K562 (cell line): ENCODE data around the gene DRAXIN. TPM values are rescaled to one million over a fixed set of nuclear protein-coding genes. Genes with fewer than 3 reads are reported as not detected.
A peak's percentile ranks its signal among the peaks of the same experiment; 100 is the strongest.

Experiments used
- ATAC-seq: fragments of 200-7000 bp; cut with Tn5 transposase; 3 replicates; pipeline ENCODE4 v1.9.1; 2020; ENCODE audit warnings: moderate library complexity
- BruUV-seq: library from RNA; stranded (reverse); fragments of 400-500 nt; replicated peaks from 2 replicates; lab custom pipeline; 2021; lab: Mats Ljungman, UMichigan
- CTCF ChIA-PET: fragments of 300-600 bp; formaldehyde crosslinking; extraction: SDS; loops from one replicate; lab custom pipeline; 2021; ENCODE audit warnings: low intra/inter-chr PET ratio; lab: Yijun Ruan, JAX
- POLR2A ChIA-PET: fragments of 300-600, 350-650 bp; sonication (Branson Sonifier 250); formaldehyde crosslinking; extraction: SDS; loops from one replicate; lab custom pipeline; 2021; ENCODE audit warnings: antibody characterized with exemption, inconsistent platforms; lab: Yijun Ruan, JAX
- DNase-seq, 4 experiments: peaks; one replicate each; pipeline versions ENCODE4 v3.0.0 to v3.0.0-alpha.2; 2011 to 2018; ENCODE audit warnings: low spot score in 3 of 4, mixed read lengths in 3 of 4; ENCODE audit errors: extremely low read depth in 1 of 4
- FAIRE-seq: peaks from 2 replicates; lab custom pipeline; 2011; peaks lifted over from hg19 to GRCh38; lab: Jason Lieb, UNC
- H2AFZ ChIP-seq: 2 replicates; pipeline ENCODE4 v1.6.0; 2011; ENCODE audit warnings: low read depth, low read length, control low read depth, inconsistent platforms
- H3K27ac ChIP-seq: fragments of 200-600 bp; 3 replicates; pipeline ENCODE4 v1.8.0; 2011; ENCODE audit warnings: low read depth, mild to moderate bottlenecking, control low read depth, inconsistent platforms, low read length, moderate library complexity, mixed read lengths; ENCODE audit errors: extremely low read depth
- H3K27me3 ChIP-seq, 2 experiments: fragments of 300-600 bp in 1 of 2; 2 replicates in 1 of 2; 3 replicates in 1 of 2; pipeline versions ENCODE4 v1.6.0 to v1.8.0; 2011; ENCODE audit warnings: inconsistent platforms in 2 of 2, low read length in 2 of 2, mild to moderate bottlenecking in 1 of 2, mixed read lengths in 1 of 2, moderate library complexity in 1 of 2; ENCODE audit not compliant: control insufficient read depth in 2 of 2, insufficient read depth in 2 of 2
- H3K36me3 ChIP-seq: fragments of 300-600 bp; 3 replicates; pipeline ENCODE4 v1.8.0; 2011; ENCODE audit warnings: mild to moderate bottlenecking, low read length, inconsistent platforms; ENCODE audit not compliant: control insufficient read depth, insufficient read depth
- H3K4me1 ChIP-seq, 2 experiments: fragments of 200-600 bp in 1 of 2; replicated peaks in 1 of 2; 2 replicates in 1 of 2; 3 replicates in 1 of 2; pipeline versions ENCODE4 v1.5.1 to v1.8.0; 2011; ENCODE audit warnings: inconsistent platforms in 2 of 2, low read length in 2 of 2, mild to moderate bottlenecking in 1 of 2, mixed read lengths in 1 of 2, moderate library complexity in 1 of 2; ENCODE audit not compliant: control insufficient read depth in 2 of 2, insufficient read depth in 2 of 2
- H3K4me2 ChIP-seq: 2 replicates; pipeline ENCODE4 v1.6.1; 2011; ENCODE audit warnings: low read length, control low read depth, inconsistent platforms, mixed read lengths; ENCODE audit not compliant: insufficient read depth
- H3K4me3 ChIP-seq: fragments of 200-600 bp; sonication (generic), shearing (Covaris generic); 2 replicates; pipeline ENCODE4 v1.5.1; 2016; ENCODE audit warnings: control low read depth, inconsistent platforms
- H3K79me2 ChIP-seq: fragments of 200-600 bp; 3 replicates; pipeline ENCODE4 v1.8.0; 2011; ENCODE audit warnings: low read length, inconsistent platforms; ENCODE audit not compliant: control insufficient read depth, insufficient read depth
- H3K9ac ChIP-seq, 2 experiments: 2 replicates each; pipeline versions ENCODE4 v1.6.0 to v1.6.1; 2011; ENCODE audit warnings: low read depth in 2 of 2, low read length in 2 of 2, control low read depth in 1 of 2, inconsistent platforms in 1 of 2, mild to moderate bottlenecking in 1 of 2, mixed read lengths in 1 of 2; ENCODE audit not compliant: insufficient read depth in 1 of 2
- H3K9me1 ChIP-seq: one replicate; pipeline ENCODE4 v1.6.0; 2011; ENCODE audit warnings: inconsistent platforms, mild to moderate bottlenecking, low read length, moderate library complexity; ENCODE audit not compliant: control insufficient read depth, insufficient read depth
- H3K9me3 ChIP-seq: replicated peaks from 2 replicates; pipeline ENCODE4 v1.5.1; 2011; ENCODE audit warnings: low read depth, low read length, inconsistent platforms; ENCODE audit not compliant: control insufficient read depth, insufficient read depth
- H4K20me1 ChIP-seq: replicated peaks from 2 replicates; pipeline ENCODE4 v1.6.1; 2011; ENCODE audit warnings: low read length, inconsistent platforms, mixed read lengths; ENCODE audit not compliant: control insufficient read depth, insufficient read depth
- PRPF4 ChIP-seq: fragments of 200-400 bp; formaldehyde crosslinking; IDR thresholded peaks from one replicate; pipeline ENCODE4 v1.6.1; 2017; ENCODE audit warnings: low read length, low read depth, mild to moderate bottlenecking; ENCODE audit not compliant: insufficient read depth, poor library complexity, severe bottlenecking
- RCOR1 ChIP-seq, 2 experiments: IDR thresholded peaks; 2 replicates each; pipeline ENCODE4 v1.6.1; 2012; ENCODE audit warnings: low read depth in 2 of 2, low read length in 2 of 2, borderline replicate concordance in 1 of 2, improper control_type of control experiment in 1 of 2
- SP2 ChIP-seq: IDR thresholded peaks from 2 replicates; pipeline ENCODE4 v1.6.1; 2011; ENCODE audit warnings: mild to moderate bottlenecking, low read depth, low read length, moderate library complexity; ENCODE audit not compliant: poor library complexity, severe bottlenecking; ENCODE audit errors: extremely low read depth
- ZFP1 ChIP-seq: fragments of 450-650 bp; formaldehyde crosslinking; IDR thresholded peaks from 2 replicates; pipeline ENCODE4 v1.4.0; 2020; ENCODE audit warnings: mild to moderate bottlenecking, mixed read lengths
- ZHX1 ChIP-seq: fragments of 150-350 bp; conservative IDR thresholded peaks from 2 replicates; pipeline ENCODE4 v1.6.1; 2014; ENCODE audit warnings: low read length
- WGBS: fragments of 100-300 bp; shearing (Covaris generic); methylation state at CpG from one replicate; pipeline ENCODE4 v1.1.6; 2016; ENCODE audit warnings: low coverage, mixed read lengths; ENCODE audit not compliant: insufficient coverage; ENCODE audit errors: missing lambda C conversion rate; 5-methylcytosine and 5-hydroxymethylcytosine counted together
- in situ Hi-C: fragments of 300-500 bp; cut with MboI; formaldehyde crosslinking; loops from 4 replicates; pipeline ENCODE4 v1.15.0; 2018; ENCODE audit warnings: inconsistent platforms, mixed read lengths
- intact Hi-C: fragments of 100-400 bp; cut with micrococcal nuclease; formaldehyde crosslinking; loops from 2 replicates; pipeline ENCODE4 v1.14.2; 2022
- polyA plus RNA-seq, 8 experiments: library from polyadenylated mRNA; depleted of rRNA in 4 of 8; stranded (reverse) in 5 of 8; unstranded in 3 of 8; fragments of >200 nt; fragmentation: Nextera tagmentation in 2 of 8; fragmentation: Illumina TruSeq in 1 of 8; extraction: Ambion mirVana in 2 of 8; extraction: Trizol in 1 of 8; gene quantifications; 2 replicates each; pipeline versions ENCODE4 v1.2.1 to v1.2.3, GENCODE V29; 2011 to 2014; ENCODE audit warnings: inconsistent platforms in 1 of 8, missing spikeins in 1 of 8
- total RNA-seq, 7 experiments: library from RNA; depleted of rRNA in 6 of 7; stranded (reverse); fragments of >200 nt in 6 of 7; fragmentation: Illumina TruSeq in 2 of 7; extraction: Trizol in 2 of 7; gene quantifications; 2 replicates each; pipeline versions ENCODE4 v1.2.1 to v1.2.3, GENCODE V29; 2011 to 2021; ENCODE audit warnings: low replicate concordance in 1 of 7
- TF ChIP-seq, protein P1 (sequence below): fragments of 450-650 bp; IDR thresholded peaks from 2 replicates; pipeline ENCODE4 v1.6.1; 2016; ENCODE audit warnings: antibody characterized with exemption

Gene DRAXIN
- total and polyA plus RNA-seq, 9 of the 15 experiments (the other 6 are each of a cell fraction or from before 2014, with no cell fraction given) = 0.01 to 0.04 (median 0.01) TPM; not detected in 6

DNA sequence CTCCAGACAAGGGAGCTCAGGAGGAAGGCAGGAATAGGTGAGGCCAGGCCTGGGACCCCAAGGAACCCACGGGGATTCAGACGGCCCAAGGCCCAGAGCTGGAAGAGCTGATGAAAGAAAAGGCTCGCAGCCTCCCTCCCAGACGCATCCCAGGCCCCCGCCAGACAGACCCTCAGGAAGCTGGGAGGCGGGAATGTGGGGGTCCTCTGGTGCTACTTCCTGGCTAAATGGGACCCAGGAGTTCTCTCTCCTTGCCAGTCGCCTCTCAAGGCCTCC lies 37.7 kb upstream of the DRAXIN start:
- in situ Hi-C loops = no loop called here
- WGBS = 71% methylated on average over 6 of the region's 7 CpGs
- peaks cover 14% of the 10 kb centered on the region; the same call in 2 of the 3 replicates for H3K36me3 ChIP-seq
- H2AFZ ChIP-seq = peak overlapping the region; percentile 92
- FAIRE-seq (no peak), ATAC-seq (no peak), DNase-seq (no peak)
- H3K9me3 ChIP-seq = no peaks in the 10 kb centered on the region; the same call in 1 of the 2 replicates
- POLR2A ChIA-PET = interaction anchor here (0.5 to 3.0 kb wide), 8 partner anchors 11 to 255 kb away, joined by 3 to 12 read pairs (median 4); partner anchors contain the start of gene FBXO6
- CTCF ChIA-PET = interaction anchor here (0.6 to 1.7 kb wide), 2 partner anchors 66 to 95 kb away, joined by 3 to 5 read pairs; no protein-coding TSS in a partner anchor
- H3K4me1 ChIP-seq = peaks cover 19 to 54% of the 10 kb centered on the region in 2 experiments; a peak in 4 of 5 replicates
- BruUV-seq = no TSS peak
- intact Hi-C loops = no loop called here
- H3K27ac ChIP-seq = no peak overlapping the region
- H3K79me2 ChIP-seq = no peaks in the 10 kb centered on the region
- TF ChIP-seq RCOR1 (IDR thresholded peaks at IDR 0.05; ENCODE audit: borderline replicate concordance in 1 of 2, low read depth in 2 of 2, low read length in 2 of 2) = no peak
- TF ChIP-seq ZFP1 = no peak
- TF ChIP-seq, protein P1, sequence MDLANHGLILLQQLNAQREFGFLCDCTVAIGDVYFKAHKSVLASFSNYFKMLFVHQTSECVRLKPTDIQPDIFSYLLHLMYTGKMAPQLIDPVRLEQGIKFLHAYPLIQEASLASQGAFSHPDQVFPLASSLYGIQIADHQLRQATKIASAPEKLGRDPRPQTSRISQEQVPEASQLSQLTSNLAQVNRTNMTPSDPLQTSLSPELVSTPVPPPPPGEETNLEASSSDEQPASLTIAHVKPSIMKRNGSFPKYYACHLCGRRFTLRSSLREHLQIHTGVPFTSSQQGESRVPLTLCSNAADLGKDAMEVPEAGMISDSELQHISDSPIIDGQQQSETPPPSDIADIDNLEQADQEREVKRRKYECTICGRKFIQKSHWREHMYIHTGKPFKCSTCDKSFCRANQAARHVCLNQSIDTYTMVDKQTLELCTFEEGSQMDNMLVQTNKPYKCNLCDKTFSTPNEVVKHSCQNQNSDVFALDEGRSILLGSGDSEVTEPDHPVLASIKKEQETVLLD = peak; percentile 25; the same call in 1 of the 2 replicates
- TF ChIP-seq PRPF4 = no peak
- TF ChIP-seq ZHX1 = no peak
- TF ChIP-seq SP2 = no peak
- H3K4me3 ChIP-seq = no peak overlapping the region
- no peaks in the 10 kb centered on the region for H3K27me3 ChIP-seq
- peak overlapping the region in 1 of 2 experiments; percentile 80; a peak in 1 of 4 replicates for H3K9ac ChIP-seq
- no peaks in the 10 kb centered on the region for H3K9me1 ChIP-seq
- peak overlapping the region; percentile 50; the same call in 1 of the 2 replicates for H3K4me2 ChIP-seq
- no peaks in the 10 kb centered on the region for H4K20me1 ChIP-seq
